DMS53 (cell line): ENCODE measurements around the gene CNR2.
"Not testable (repeated sequence)": the region's sequence is repeated elsewhere in the genome, so short reads cannot be mapped to it uniquely, and the experiment has no call there.

Experiments
- DNase-seq: peaks from one replicate; lab custom pipeline; 2025; lab: John Stamatoyannopoulos, UW

CNR2 gene

DNA sequence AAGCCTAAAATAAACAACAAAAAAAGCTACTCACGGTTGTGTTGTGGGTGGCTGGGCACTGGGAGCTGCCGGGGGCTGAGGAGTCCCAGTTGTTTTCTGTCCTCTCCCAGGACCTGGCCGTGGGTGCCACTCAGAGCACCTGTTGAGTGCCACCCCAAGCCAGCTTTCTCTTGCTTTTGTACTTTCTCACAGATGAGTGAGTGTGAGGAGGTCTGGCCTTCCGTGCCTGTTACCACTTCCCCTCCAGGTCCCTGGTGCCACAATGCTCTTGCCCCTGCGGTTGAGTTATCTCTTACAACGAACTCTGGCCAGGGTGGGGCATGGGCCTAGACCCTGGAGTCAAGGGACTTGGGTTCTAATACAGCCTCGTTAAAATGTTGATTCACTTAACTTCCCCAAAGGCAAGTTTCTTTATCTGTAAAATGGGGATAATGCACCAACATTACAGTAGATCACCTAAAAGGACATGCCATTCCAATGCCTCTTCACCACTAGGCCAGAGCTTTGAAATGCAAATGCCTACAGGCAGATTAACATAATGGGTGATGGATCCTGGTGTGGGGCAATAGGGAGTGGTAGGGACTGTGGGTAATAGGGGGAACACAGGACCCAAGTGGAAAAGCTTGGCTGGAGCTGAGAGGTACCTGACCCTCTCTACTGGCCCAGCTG is at the start of gene CNR2:
Gene CNR2, minus strand, starts transcription at position 151 of the 669 bp plus-strand sequence. CDS start 37,745 bp downstream, outside the sequence.
- no peak for DNase-seq

GRCh38 chr1:23960291-23961020 is 47.3 kb upstream of the CNR2 start:
- DNase-seq: peak; percentile 50

DNA sequence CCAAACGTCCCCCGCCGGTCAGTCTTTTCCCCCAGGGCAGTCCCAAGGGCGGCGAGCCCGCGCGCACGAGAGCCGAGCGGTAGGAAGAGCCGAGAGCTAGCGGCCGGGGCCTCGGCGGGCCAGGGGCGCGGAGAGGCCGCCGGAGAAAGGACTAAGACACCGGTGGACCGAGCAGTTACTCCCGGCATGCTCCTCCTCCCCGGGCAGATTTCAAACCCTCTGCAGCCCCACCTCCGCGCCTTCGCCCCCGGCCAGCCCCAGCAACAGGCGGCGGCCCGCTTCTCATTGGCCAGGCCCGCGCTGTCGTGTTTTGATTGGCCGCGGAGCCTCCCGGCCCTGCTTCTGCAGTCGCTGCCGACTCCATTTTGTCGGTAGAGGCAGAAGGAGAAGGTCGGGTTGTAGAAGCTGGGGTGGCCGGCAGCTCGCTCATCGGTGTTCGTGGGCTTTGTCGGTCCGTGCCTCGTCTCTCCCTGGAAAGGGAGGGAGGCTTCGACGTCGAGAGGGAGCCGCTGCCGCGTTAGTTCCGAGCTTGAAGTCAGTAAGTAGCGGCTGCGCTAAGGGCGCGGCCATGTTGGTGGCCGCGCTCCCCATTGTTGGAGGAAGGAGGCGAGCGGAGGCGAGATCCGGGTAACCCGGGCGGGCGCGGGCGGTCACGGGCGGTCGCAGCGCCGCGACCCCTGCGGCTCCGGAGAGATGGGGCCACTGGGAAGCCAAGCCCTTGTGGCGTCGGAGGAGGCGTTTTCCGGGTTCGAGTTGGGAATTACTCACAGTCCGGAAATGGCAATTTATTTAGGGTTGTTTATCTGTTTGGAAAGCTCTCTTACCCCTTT is 46.5 kb upstream of the CNR2 start, which contains the start of gene PNRC2:
Gene PNRC2, plus strand, starts transcription at position 368 of the 830 bp plus-strand sequence. CDS start 1,630 bp downstream, outside the sequence.
- peak; percentile 99 for DNase-seq

- peak; percentile 97 for DNase-seq
Observed at GRCh38 chr1:23958810-23959460, 45.8 kb upstream of the CNR2 start.

DNA sequence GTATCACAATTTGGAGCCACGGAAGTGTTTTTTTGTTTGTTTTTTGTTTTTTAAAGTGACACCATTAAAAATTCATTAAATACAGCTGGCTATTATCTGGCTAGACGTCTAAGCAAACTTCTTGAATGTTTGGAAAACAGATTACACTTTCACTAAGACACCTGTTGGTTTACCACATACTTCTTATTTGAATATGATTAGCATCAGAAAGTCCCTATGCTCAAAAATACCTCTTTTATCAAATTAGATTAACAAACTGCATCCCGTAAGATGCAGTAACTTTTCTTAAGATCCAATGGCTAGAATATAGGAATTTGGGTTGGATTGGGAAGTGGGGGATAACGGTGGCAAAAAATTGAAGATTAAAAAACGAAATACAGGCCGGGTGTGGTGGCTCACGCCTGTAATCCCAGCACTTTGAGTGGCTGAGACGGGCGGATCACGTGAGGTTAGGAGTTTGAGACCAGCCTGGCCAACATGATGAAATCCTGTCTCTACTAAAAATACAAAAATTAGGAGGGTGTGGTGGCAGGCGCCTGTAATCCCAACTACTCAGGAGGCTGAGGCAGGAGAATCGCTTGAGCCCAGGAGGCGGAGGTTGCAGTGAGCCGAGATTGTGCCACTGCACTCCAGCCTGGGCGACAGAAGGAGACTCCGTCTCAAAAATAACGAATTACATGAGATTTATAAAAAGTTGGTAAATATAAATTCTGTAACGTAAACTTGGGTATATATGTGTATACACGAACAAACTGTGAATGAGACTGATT is 45.1 kb upstream of the CNR2 start:
- DNase-seq: not testable (repeated sequence)

GRCh38 chr1:23957096-23957495 is 43.9 kb upstream of the CNR2 start:
- peak; percentile 83 for DNase-seq

- DNase-seq: peak; percentile 61
Observed at GRCh38 chr1:23953020-23953419, 39.9 kb upstream of the CNR2 start.

DNA sequence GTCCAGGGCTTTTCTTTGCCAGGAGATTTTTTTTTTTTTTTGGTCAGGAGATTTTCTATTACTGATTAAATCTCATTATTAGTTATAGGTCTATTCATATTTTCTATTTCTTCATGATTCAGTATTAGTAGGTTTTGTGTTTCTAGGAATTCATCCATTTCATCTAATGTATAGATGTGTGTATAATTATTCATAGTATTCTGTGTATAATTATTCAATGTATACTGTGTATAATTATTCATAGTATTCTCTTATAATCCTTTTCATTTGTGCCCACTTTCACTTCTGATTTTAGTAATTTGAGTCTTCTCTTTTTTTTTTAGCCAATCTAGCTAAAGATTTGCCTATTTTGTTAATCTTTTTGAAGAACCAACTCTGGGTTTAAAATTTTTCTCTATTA is 34.2 kb upstream of the CNR2 start:
- no peak for DNase-seq

- DNase-seq: no peak
Observed at GRCh38 chr1:23936481-23937176, 23.5 kb upstream of the CNR2 start.

DNA sequence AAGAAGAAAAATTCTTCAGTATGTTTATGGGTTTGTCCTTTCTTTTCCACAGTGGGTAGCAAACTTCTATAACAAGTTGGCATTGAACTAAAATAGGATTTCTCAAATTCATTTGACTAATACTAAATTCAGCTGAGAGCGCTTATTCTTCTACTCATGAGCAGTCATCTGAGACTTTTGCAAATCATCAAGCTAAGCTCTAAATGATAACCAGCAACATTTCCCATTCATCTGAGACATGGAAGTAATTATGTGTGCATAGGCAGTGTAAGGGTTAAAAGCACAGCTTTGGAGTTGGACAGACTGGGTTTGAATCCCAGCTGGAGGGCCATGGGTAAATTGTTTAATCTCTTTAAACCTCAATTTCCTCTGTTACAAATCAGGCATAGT is 18.3 kb upstream of the CNR2 start:
- no peak for DNase-seq

DNA sequence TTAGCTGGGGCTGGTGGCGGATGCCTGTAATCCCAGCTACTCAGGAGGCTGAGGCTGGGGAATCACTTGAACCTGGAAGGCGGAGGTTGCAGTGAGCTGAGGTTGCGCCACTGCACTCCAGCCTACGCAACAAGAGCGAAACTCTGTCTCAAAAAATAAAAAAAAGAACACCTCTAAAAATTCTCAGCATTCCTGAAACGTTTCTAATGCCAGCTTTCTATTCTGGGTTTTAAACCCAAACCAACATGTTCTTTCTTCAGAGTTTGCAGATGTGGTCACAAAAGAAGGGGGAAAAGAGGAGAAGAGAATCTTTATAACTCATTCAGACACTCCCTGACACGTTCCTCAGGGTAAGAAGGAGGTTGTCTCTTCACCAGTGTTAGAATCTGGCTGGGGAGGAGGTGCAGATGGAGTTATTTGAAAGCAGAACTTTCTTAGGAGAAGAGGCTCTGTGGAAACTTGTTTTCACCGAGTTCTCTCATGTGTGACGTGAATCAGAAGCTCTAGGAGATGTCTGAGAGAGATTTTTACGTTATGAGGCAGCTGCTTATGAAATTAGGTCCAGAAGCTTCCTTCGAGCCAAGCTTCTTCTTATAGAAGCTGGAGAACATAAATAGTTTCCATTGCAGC is 17.8 kb upstream of the CNR2 start:
- DNase-seq: no peak

GRCh38 chr1:23930270-23930669 is 17.1 kb upstream of the CNR2 start:
- DNase-seq: no peak

DNA sequence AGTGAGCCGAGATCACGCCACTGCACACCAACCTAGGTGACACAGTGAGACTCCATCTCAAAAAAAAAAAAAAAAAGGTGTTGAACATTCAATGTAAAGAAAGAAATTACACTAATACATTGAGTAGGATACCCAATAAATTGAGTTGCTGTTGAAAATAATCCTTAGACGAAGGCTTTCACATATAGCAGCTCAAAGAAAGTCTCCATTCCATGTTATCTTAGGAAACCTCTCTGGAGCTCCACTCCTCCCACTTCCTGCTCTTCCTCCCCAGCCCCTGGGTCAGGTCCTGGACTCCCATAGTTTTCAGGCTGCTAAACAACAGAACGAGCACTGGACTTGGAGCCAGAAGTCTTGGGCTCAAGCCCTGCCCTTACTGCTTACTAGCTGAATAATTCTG is 15.6 kb upstream of the CNR2 start:
- DNase-seq: no peak

DNA sequence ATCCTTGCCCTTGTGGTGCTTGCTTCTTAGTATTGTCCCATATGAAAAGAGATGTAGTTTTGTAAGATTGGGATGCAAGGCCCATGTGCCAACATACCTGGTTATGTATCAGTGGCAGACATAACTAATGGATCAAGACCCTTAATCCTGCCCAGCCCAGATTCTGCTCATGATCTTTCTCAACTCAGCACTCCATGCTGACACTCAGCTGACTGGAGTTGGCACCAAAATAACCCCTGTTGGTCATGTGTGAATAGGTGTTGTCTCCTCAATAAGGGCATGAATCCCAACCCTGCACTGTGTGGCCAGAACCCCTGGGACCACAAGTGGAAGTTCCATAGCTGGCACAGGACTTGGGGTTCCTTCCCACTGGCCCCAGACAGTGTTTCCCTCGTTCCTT is 13.9 kb upstream of the CNR2 start:
- DNase-seq: no peak

DNA sequence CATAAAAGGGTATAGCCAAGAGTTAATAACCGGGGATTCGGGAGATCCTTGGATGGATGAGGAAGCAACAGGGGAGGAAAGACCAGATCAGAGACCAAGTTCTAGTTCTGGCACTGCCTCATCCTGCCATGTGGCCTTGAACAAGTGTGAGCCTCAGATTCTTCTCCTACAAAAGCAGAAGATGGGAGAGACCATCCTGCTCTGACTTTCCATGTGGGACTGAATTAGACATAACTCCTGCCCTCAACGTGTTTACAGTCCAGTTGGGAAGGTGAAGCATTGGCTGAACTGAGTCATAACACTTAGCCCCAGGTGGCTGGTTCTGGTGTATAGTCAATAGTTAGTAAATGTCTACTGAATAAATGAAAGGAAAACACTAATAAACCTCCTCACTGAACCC is 12.1 kb upstream of the CNR2 start:
- no peak for DNase-seq

DNA sequence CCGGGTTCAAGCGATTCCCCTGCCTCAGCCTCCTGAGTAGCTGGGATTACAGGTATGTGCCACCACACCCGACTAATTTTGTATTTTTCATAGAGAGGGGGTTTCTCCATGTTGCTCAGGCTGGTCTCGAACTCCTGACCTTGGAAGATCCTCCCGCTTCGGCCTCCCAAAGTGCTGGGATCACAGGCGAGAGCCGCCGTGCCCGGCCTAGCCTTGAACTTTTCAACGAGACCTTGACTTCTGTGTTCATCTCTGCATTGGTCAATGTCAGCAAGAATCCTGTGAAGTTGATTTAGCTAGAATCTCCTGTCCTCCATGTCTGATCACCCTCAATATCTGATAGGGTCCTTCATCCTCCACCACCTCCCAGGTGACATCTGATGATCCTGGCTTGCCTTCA is 11.4 kb upstream of the CNR2 start:
- DNase-seq: no peak

DNA sequence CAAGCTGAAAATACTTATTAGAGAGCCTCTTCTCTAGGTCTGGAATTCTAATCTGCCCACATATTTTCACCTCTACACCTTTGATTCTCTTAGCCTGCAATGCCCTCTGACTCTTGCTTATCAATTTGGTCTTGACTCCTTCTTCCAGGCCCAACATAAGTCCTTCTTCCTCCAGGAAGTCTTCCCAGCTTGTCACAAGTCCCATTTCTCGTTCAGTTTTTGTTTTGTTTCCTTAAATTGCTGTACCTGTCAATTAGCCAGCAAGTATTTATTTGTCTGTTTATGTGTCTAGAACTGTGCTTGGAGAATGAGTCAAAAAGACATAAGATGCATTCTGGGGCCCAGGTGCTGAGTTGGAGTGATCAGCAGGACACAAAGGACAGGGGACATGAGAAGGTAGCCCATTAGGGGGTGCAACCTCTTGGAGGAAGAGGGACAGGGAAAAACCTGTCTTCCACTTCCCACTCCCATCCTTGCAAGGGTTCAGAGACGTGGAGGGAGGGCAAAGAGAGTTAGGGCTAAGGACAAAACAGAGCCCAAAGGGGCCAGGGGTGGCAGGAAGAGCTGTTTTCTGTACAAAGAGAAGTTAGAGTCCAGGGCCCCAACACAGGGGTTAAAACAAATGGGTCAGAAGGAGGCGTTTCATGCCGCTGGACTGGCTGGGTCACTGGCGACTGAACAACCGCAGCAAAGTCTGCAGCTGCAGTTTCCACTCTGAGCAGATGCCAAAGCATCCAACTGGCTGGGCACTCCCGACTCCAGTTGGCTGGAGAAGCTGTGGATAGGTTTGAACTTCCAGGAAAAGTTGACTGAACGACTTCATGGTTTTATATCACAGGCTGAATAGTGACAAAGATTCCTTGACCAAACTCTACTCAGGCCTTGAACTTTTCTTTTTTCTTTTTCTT is 10.7 kb upstream of the CNR2 start:
- DNase-seq: no peak

DNA sequence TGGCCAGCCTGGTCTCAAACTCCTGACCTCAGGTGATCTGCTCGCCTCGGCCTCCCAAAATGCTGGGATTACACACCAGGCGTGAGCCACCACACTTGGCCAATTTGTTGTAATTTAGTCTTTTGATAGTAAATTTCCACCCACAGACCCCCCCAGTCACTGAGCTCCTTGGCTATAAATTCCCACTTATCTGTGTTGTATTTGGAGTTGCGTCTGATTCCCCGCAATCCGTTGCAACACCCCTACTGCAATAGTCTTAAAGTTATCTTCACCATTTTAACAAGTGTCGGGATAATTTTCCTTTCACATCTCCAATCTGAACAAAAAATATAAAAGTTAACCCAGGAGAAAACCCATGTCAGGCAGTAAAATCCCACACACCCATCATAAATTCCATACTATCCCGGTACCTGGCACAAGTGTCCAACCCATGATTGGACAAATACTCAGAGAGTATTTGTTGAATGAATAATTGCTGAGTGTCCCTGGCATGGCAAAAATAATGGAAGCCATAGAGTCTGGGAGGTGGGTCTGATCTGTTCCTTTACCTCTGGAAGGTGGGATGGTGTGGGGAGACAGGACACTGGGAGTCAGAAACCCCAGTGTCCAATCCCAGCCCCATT is 9.3 kb upstream of the CNR2 start:
- no peak for DNase-seq
